ENCODE measurements around the gene LY86. TPM values are rescaled to one million over a fixed set of nuclear protein-coding genes. Genes with fewer than 3 reads are reported as not detected.

The LY86 gene
- total and polyA plus RNA-seq, 9 of the 15 experiments (the other 6 are each of a cell fraction or from before 2014, with no cell fraction given), result 0.08 to 0.20 TPM; not detected in 7

GRCh38 chr6:6600875-6601274, 12.4 kb downstream of the LY86 start:
- Histone ChIP-seq H4K20me1 (replicated peaks; ENCODE audit: control insufficient read depth, insufficient read depth, low read length) (no peaks in the 10 kb centered on the region), H3K9ac (ENCODE audit: insufficient read depth in 1 of 2, low read depth in 2 of 2, low read length in 2 of 2) (no peak overlapping the region), H3K4me3 (no peak overlapping the region), H3K4me2 (ENCODE audit: insufficient read depth, low read length) (no peak overlapping the region), H3K36me3 (ENCODE audit: control insufficient read depth, insufficient read depth, low read length) (no peaks in the 10 kb centered on the region), H3K27ac (ENCODE audit: extremely low read depth, low read depth, low read length) (no peak overlapping the region), H3K79me2 (ENCODE audit: control insufficient read depth, insufficient read depth, low read length) (no peaks in the 10 kb centered on the region), H3K9me1 (ENCODE audit: control insufficient read depth, insufficient read depth, low read length) (no peaks in the 10 kb centered on the region), H3K4me1 (replicated peaks in 1 of 2; ENCODE audit: control insufficient read depth in 2 of 2, insufficient read depth in 2 of 2, low read length in 2 of 2) (no peaks in the 10 kb centered on the region; a peak in 2 of 5 replicates), H3K9me3 (replicated peaks; ENCODE audit: control insufficient read depth, insufficient read depth, low read depth, low read length) (no peaks in the 10 kb centered on the region), H2AFZ (ENCODE audit: low read depth, low read length) (no peak overlapping the region), H3K27me3 (ENCODE audit: control insufficient read depth in 2 of 2, insufficient read depth in 2 of 2, low read length in 2 of 2) (peaks cover 22 to 38% of the 10 kb centered on the region in 2 experiments)
- in situ Hi-C loops (cut with MboI), result no loop called here
- BruUV-seq (replicated peaks), result no TSS peak
- 10% methylated on average over 4 of the region's 4 CpGs for WGBS (ENCODE audit: insufficient coverage, low coverage, missing lambda C conversion rate)
- intact Hi-C loops (cut with micrococcal nuclease), result no loop called here
- CTCF ChIA-PET (ENCODE audit: low intra/inter-chr PET ratio), result no interaction called here
- ATAC-seq (no peak), DNase-seq (ENCODE audit: extremely low read depth in 1 of 4, low spot score in 3 of 4) (no peak), FAIRE-seq (no peak)
- POLR2A ChIA-PET, result interaction anchor here (1.0 to 1.2 kb wide), 2 partner anchors 14 to 15 kb away, joined by 3 to 4 read pairs; no protein-coding TSS in a partner anchor
- TF ChIP-seq PTRF (tag; IDR thresholded peaks at IDR 0.05) (no peak), ZNF511 (CRISPR knock-in tag; IDR thresholded peaks at IDR 0.05) (no peak), ZNF24 (IDR thresholded peaks at IDR 0.05) (no peak), SMARCE1 (IDR thresholded peaks at IDR 0.05) (no peak), PHTF2 (CRISPR knock-in tag; IDR thresholded peaks at IDR 0.05) (no peak), RERE (CRISPR knock-in tag; IDR thresholded peaks at IDR 0.05; ENCODE audit: borderline replicate concordance) (no peak), FOXK2 (conservative IDR thresholded peaks at IDR 0.05 in 1 of 2, IDR thresholded peaks at IDR 0.05 in 1 of 2; ENCODE audit: low read depth in 2 of 2) (no peak), ZC3H8 (IDR thresholded peaks at IDR 0.05) (no peak), DIDO1 (tag; IDR thresholded peaks at IDR 0.05; ENCODE audit: low read depth) (no peak), ZNF76 (CRISPR knock-in tag; IDR thresholded peaks at IDR 0.05; ENCODE audit: borderline replicate concordance) (no peak), MEIS2 (IDR thresholded peaks at IDR 0.05; ENCODE audit: partially characterized antibody) (no peak), PHF8 (IDR thresholded peaks at IDR 0.05; ENCODE audit: borderline replicate concordance, low read length) (no peak), HNRNPL (IDR thresholded peaks at IDR 0.05; ENCODE audit: low read depth, low read length) (no peak), ZMIZ1 (IDR thresholded peaks at IDR 0.05; ENCODE audit: low read depth in 2 of 2, low read length in 2 of 2) (no peak), HNRNPH1 (optimal IDR thresholded peaks at IDR 0.05; ENCODE audit: low read depth, low read length) (no peak)
